DMS 273 treated with DMSO at 0.1 percent for 48 hours (cell line): ENCODE measurements around the gene TEAD2.

Source experiments
- DNase-seq: peaks from one replicate; lab custom pipeline; 2025; lab: John Stamatoyannopoulos, UW

Gene TEAD2

DNA sequence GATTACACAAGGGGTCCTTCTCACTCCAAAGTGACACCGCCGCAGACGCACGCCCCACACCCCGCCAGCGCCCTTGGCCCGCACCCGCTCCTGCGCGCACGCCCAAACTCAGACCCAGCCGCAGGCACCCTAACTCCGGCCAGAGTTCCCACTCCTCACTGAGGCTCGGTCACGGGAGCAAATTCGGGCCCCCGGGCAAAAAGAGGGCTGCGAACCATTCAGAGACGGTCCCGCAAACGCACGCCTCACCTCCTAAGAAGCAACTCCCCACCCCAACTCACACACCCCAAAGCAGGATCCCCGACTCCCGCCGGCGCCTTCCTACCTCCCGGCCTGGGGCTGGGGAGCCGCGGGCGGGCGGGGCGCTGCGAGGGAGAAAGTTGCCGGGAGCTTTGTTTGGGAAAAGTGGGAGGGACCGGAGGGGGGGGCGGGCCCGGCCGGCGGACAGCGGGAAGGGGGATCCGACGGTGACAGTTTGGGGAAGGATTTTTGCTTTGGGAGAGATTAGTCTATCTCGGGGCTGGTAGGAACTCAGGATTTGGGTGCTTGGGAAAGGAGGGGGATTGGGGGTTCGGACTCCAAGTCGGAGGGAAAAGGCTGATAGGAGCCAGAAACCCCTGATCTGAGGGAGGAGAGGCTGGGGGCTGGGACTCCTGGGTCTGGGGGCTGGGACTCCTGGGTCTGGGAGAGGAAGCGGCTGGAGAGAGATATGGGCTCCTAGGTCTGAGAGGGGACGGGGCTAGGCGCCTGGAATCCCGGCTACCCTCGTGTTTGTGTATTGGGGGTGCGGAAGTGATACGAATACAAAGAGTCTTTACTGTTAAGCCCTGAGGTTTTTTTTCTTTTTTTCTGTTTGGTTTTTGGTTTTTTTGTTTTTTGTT, at the start of gene TEAD2:
Gene TEAD2 (minus strand): TSS at position 369 of the 881 bp plus-strand sequence. CDS start 2,341 bp downstream, outside the sequence.
- peak; percentile 39 for DNase-seq

GRCh38 chr19:49411681-49412326, 49.6 kb upstream of the TEAD2 start:
- DNase-seq = no peak

- no peak for DNase-seq
Observed at GRCh38 chr19:49409441-49410029, 47.3 kb upstream of the TEAD2 start.

DNA sequence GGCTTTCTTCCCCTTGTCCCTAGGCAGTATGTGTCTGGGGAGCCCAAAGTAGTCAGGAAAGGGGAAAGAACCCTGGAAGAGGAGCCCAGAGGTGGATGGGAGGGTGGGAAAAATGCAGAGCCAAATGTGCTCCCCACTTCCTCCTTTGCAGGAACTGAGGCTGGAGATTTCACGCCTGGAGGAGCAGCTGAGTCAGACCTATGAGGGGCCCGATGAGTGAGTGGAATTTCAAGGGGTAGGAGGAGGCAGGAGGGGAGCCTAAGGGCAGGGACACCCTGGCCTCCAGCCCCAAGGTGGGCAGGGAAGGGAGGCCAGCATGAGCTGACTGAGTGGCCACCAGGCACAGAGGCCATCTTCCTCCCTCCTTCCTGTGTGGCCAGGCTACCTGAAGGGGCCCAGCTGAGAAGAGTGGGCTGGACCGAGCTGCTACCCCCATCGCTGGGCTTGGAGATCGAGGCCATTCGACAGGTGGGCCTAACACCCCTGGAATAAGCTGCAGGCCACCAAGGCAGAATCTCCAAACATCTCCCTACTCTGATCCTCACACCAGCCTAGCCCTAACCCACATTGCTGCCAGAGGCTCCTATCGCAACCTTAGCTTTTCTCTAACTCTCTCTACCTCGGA, 46.7 kb upstream of the TEAD2 start:
- DNase-seq = no peak

DNA sequence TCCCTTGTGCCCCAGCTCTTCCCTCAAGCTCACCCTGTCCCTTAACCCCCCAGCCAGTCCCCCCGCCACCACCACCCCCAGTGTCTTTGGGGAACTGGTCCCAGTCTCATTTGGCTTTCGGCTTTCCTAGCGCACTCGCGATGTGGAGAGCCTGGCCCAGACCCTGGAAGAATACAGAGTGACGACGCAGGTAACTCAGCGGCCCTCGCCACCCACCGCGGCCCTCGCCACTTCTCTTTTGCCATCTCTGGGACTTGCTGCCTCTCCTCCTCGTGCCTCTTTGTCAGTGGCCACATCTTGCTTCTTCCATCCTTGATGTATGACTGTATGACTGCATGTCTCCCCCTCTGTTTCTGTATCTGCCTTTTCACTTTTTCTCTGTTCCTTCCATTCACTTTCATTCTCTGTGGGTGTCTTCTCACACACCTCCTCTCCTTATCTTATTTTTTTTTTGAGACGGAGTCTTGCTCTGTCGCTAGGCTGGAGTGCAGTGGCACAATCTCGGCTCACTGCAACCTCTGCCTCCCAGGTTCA, 45.3 kb upstream of the TEAD2 start:
- DNase-seq = no peak

DNA sequence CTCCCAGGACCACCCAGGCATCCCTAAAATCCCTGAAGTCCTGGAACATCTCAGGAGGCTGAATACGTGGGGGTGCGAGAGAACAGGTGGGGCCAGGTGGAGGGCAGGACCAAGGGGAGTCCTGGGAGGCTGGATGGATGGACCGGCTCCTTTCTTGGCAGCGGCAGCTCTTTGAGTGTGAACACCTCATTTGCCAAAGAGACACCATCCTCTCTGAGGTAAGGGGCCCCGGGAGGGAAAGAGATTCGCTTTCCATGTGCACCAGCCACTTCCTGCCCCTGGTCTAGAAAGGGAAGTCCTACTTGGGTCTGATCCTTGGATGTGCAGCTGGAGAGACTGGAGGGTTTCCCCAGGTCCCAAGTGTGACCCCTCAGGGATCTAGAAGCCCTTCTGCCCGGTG, 44.9 kb upstream of the TEAD2 start:
- no peak for DNase-seq

DNA sequence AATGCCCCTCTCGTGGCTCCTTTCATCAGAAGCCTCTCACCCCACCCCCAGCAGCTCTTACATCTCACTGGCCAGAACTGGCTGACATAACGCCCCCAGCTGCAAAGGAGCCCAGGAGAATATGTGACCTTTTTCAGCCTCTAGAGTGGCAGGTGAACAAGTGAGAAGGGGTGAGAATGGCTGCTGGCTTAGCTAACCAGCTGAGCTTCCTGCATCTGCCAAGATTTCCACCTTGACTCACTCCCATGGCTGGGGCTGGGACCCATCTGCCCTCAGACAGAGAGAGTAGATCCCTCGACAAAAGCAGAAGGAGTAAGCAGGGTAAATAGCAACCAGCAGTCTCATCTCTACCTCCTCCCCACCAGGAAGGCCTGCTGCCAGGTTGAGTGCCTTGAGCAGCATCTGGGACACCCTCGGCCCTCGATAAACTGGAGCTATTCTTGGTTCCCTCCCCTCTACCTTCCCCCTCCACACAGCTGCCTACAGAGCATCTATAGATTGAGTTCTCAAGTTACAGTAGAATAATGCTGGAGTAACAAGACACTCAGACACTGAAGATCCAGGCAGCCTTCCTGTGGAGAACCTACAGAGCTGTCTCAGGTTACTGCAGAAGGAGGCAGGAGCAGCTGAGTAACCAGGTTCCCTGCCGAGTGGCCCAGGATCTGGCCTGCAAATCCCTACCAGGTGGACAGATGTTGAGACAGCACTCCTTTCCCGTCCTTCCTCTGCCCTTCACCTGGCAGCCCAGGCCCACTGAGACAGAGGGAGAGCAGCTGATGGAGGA, 41.4 kb upstream of the TEAD2 start:
- DNase-seq = peak; percentile 98

- no peak for DNase-seq
Observed at GRCh38 chr19:49400029-49400428, 37.8 kb upstream of the TEAD2 start.

GRCh38 chr19:49398931-49399330, 36.7 kb upstream of the TEAD2 start:
- DNase-seq = no peak

DNA sequence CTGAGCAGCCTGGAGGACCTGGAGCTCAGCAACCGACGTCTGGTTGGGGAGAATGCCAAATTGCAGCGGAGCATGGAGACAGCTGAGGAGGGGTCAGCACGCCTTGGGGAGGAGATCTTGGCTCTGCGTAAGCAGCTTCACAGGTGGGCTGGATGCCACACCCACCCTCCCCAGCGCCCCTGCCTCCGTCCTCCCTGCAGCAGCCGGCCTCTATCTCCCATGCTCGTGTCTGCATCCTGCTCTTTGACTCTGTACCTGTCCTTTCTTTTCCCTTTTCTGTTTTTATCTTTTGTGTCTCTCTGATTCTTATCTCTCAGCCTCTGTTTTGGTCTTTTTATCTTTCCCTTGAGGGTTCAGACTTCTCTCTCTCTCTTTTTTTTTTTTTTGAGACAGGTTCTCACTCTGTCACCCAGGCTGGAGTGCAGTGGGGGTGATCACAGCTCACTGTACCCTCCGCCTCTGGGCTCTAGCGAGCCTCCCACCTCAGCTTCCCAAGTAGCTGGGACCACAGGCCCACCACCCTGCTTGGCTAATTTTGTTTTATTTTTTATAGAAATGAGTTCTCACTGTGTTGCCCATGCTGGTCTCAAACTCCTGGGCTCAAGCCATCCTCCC, 35.9 kb upstream of the TEAD2 start:
- no peak for DNase-seq

DNA sequence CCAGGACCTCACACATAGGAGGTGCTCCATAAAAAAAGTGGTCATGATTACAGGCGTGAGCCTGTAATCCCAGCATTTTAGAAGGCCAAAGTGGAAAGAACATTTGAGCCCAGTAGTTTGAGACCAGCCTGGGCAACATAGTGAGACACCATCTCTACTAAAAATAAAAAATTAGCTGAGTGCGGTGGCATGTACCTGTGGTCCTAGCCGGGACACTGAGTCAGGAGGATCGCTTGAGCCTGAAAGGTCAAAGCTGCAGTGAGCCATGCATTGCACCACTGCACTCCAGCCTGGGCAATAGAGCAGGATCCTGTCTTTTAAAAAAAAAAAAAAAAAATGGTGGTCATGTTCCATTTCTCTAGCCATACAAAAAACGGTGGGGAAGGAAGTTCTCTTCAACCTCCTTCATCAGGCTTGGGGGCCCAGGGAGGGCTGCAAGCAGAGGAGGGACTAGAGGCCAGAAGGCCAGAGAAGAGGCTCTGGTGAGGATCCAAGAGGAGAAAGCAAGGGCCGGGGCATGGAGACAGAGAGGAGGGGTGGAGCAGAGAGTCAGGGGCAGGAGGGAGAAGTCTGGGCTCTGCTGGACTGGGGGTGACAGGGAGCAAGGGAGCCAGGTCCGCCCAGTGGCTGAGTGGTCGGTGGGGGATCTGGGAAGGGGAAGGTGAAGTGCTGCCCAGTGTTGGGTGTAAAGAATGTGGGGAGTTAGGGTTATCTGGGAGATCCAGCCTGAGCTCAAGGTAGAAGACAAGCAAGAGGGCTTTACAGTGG, 34.7 kb upstream of the TEAD2 start:
- DNase-seq = no peak

DNA sequence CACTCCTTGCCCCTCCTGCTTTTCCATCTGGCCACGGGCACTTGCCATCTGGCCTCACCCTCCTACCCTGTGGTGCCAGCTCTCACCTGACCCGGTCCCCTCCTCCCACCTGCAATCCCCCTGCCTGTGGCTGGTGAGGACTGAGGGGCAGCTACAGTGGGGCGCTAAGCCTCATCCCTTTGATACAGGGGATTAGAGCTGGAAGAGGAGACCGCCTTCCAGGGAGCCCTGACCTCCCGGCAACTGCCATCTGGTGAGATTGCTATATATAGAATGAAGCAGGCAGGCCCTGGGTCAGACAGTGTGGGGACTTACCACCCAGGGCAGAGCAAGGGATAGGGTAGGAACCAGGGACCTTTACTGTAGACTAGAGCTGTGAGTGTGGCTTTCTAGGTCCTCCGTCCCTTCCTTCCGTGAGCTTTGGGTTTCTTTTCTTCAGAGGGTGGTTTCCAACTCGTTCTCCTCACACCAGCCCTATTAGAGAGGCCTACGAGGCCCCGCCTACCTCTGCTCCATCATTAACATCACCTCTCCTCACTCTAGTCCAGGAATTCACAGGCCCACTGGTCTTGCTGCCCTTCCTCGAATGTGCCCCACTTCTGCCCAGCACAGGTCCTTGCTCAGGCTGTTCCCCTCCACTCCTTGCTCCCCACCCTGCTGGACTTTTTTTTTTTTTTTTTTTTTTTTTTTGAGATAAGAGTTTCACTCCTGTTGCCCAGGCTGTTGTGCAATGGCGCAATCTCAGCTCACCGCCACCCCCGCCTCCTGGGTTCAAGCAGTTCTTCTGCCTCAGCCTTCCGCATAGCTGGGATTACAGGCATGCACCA, 33.6 kb upstream of the TEAD2 start:
- peak; percentile 64 for DNase-seq

GRCh38 chr19:49393881-49394280, 31.7 kb upstream of the TEAD2 start:
- DNase-seq = no peak

GRCh38 chr19:49391581-49392399, 29.6 kb upstream of the TEAD2 start:
- peak; percentile 64 for DNase-seq

GRCh38 chr19:49390929-49391359, 28.7 kb upstream of the TEAD2 start:
- DNase-seq = no peak

GRCh38 chr19:49390131-49390928, 28.1 kb upstream of the TEAD2 start:
- no peak for DNase-seq

DNA sequence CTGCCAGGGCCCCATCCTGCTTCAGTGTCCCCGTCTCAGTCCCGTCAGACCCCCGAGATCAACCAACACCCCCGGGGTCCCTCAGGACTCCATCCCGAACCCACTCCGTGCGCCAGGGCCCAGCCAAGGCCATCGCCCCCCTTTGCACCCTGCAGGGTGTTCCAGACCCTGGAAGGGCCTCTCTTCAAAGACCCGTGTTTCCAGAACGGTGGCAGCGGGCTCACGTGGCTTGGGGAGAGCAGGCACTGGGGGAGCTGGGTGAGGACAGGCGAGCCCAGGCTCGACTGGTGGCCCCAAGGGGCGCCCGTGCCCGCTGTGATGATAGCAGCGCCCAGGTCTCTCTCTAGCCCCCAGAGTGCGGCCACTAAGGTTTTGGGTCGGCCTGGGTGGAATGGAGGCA, 27.2 kb upstream of the TEAD2 start:
- DNase-seq = no peak
